IMR-90 (cell line): Measurements from ENCODE around the gene SLC22A5.

Experiments used
- MAFK ChIP-seq: IDR thresholded peaks from 2 replicates; pipeline ENCODE4 v1.6.1; 2012; ENCODE audit warnings: low read depth, low read length, improper control_type of control experiment
- SMC3 ChIP-seq: fragments of 150-350 bp; IDR thresholded peaks from 2 replicates; pipeline ENCODE4 v1.6.1; 2016; ENCODE audit warnings: low read depth, mild to moderate bottlenecking, antibody characterized with exemption, low read length, moderate library complexity

DNA sequence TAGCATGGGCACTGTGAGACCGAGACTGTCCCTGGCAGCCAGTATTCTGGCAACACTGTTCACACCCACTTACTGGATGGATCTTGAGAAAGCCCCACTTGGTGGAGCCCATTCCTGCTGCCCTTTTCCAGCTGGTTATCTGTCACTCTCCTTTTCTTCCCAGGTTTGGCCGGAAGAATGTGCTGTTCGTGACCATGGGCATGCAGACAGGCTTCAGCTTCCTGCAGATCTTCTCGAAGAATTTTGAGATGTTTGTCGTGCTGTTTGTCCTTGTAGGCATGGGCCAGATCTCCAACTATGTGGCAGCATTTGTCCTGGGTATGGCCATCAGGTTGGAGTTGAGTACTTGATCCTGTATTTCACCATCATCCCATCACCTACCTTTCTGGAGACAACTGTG lies 14.5 kb downstream of the SLC22A5 start:
- TF ChIP-seq SMC3 = no peak
- no peak for TF ChIP-seq MAFK
